ENCODE results near the gene ZMYM3. TPM values are rescaled to one million over a fixed set of nuclear protein-coding genes. Genes with fewer than 3 reads are reported as not detected.
"Not testable (repeated sequence)": the region's sequence is repeated elsewhere in the genome, so short reads cannot be mapped to it uniquely, and the experiment has no call there.

ZMYM3 gene
- 10 to 100 TPM; 28.0 to 28.2 TPM for total RNA-seq
- 1 to 10 TPM; 5.8 to 6.0 TPM for polyA plus RNA-seq

DNA sequence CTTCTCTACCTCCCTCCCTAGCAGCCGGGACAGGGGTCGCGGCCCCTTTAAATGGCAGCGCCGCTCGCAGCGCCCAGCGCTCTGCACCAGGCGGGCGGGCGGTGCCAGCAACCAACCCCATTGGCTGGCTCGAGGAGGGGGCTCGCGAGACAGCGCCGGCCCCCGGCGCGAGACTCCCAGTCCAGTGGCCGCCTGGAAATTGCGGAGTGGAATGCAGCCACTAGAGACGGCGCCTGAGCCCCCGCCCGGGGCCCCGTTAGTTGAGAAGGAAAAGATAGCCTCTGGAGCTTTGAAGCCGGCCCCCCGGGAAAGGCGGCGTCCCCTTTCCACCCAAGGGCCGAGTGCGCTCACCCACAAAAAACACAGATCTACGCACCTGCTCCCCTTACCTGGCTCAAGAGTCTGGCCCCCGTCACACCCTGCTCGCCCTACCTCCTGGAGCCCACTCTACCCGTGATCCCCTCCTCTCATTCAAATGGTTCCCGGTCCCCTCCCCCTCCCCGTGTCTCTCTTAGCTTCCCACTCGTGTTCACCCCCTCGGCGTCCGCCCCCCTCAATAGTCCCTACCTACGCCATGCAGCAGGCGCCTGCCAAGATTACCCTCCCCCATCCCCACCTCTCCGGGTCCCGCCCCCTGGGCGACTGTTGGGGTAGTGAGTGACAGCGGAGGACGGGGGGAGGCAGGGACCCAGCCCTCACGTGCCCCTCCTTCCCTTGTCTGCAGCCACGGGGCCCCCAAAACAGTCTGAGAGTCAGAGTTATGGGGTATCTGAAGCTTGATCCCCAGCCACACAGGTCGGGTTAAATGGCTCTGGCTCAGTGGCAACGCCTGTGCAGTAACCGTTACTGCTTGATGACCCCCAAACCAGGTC, at the start of gene ZMYM3:
Gene ZMYM3 (minus strand): TSS at position 49 of the 872 bp plus-strand sequence. CDS start 885 bp downstream, outside the sequence.
- ChIA-PET CTCF (ENCODE audit: partially characterized antibody) (interaction anchor here (0.6 to 1.9 kb wide), 6 partner anchors 18 to 112 kb away, joined by 3 to 7 read pairs (median 4); partner anchors contain the start of genes NONO and TAF1), POLR2A (ENCODE audit: partially characterized antibody) (interaction anchor here (0.6 to 4.2 kb wide), 14 partner anchors 10 to 352 kb away, joined by 3 to 65 read pairs (median 5); partner anchors contain the start of genes IL2RG, MED12, NONO and OGT)
- Histone ChIP-seq H3K4me1 (ENCODE audit: insufficient read depth, low read length) (peaks cover 25% of the 10 kb centered on the region), H3K9me3 (ENCODE audit: control insufficient read depth in 1 of 2, low read length in 2 of 2) (no peaks in the 10 kb centered on the region), H3K27me3 (ENCODE audit: insufficient read depth, low read length) (no peaks in the 10 kb centered on the region), H3K27ac (ENCODE audit: low read depth, low read length) (peak within 1 kb of the TSS; percentile 77), H3K36me3 (ENCODE audit: insufficient read depth, low read length) (no peaks in the 10 kb centered on the region), H3K4me3 (ENCODE audit: low read length in 2 of 2) (peak within 1 kb of the TSS; percentile 52 to 81)
- peak within 1 kb of the TSS; percentile 93 to 97 (median 95) for H3K27ac Mint-ChIP-seq
- intact Hi-C loops (cut with micrococcal nuclease) = loop anchor here (1.0 to 5.0 kb wide), 6 partner anchors 30 to 186 kb away; partner anchors contain the start of genes SNX12 and TAF1
- H3K4me1 Mint-ChIP-seq = peaks cover 5 to 32% (median 13%) of the 10 kb centered on the region in 4 donors
- peaks cover 0 to 2% (median 0%) of the 10 kb centered on the region in 8 donors for H3K9me3 Mint-ChIP-seq
- no peaks in the 10 kb centered on the region for H3K27me3 Mint-ChIP-seq
- H3K4me3 Mint-ChIP-seq = peak within 1 kb of the TSS; percentile 90 to 98 (median 92)
- peak; percentile 75 to 86 (median 77) for DNase-seq
- H3K36me3 Mint-ChIP-seq = peaks cover 4 to 11% of the 10 kb centered on the region in 2 donors

GRCh38 chrX:71302461-71303213, 48.7 kb upstream of the ZMYM3 start:
- peaks cover 0 to 7% (median 5%) of the 10 kb centered on the region in 4 donors for H3K4me1 Mint-ChIP-seq
- no peak for DNase-seq
- POLR2A ChIA-PET (ENCODE audit: partially characterized antibody) = interaction anchor here (0.5 to 1.1 kb wide), 2 partner anchors 229 to 279 kb away, joined by 4 read pairs; no protein-coding TSS in a partner anchor
- intact Hi-C loops (cut with micrococcal nuclease) = no loop called here
- H3K4me1 ChIP-seq (ENCODE audit: insufficient read depth, low read length) = peaks cover 5% of the 10 kb centered on the region
- no peak overlapping the region for H3K4me3 Mint-ChIP-seq
- H3K9me3 Mint-ChIP-seq = no peaks in the 10 kb centered on the region
- H3K27ac ChIP-seq (ENCODE audit: low read depth, low read length) = no peak overlapping the region
- H3K36me3 ChIP-seq (ENCODE audit: insufficient read depth, low read length) = peaks cover 19% of the 10 kb centered on the region
- peaks cover 13 to 42% of the 10 kb centered on the region in 2 donors for H3K36me3 Mint-ChIP-seq
- H3K27me3 Mint-ChIP-seq = no peaks in the 10 kb centered on the region
- H3K27ac Mint-ChIP-seq = peak overlapping the region in 2 of 7 donors; percentile 39 to 61
- CTCF ChIA-PET (ENCODE audit: partially characterized antibody) = no interaction called here
- no peaks in the 10 kb centered on the region for H3K9me3 ChIP-seq (ENCODE audit: control insufficient read depth in 1 of 2, low read length in 2 of 2)
- no peaks in the 10 kb centered on the region for H3K27me3 ChIP-seq (ENCODE audit: insufficient read depth, low read length)
- H3K4me3 ChIP-seq (ENCODE audit: low read length in 2 of 2) = no peak overlapping the region

GRCh38 chrX:71301195-71301924, 47.4 kb upstream of the ZMYM3 start, which contains the start of gene ITGB1BP2:
Gene ITGB1BP2, plus strand, starts transcription at chrX:71301750. Its CDS starts 57 bp downstream, at chrX:71301807.
- H3K4me3 ChIP-seq (ENCODE audit: low read length in 2 of 2) = no peak within 1 kb of the TSS
- Mint-ChIP-seq H3K4me3 (no peak within 1 kb of the TSS), H3K27ac (peak within 1 kb of the TSS in 5 of 7 donors; percentile 3 to 65 (median 42)), H3K4me1 (peaks cover 0 to 7% (median 5%) of the 10 kb centered on the region in 4 donors), H3K9me3 (no peaks in the 10 kb centered on the region), H3K27me3 (no peaks in the 10 kb centered on the region), H3K36me3 (peaks cover 21 to 54% of the 10 kb centered on the region in 2 donors)
- no peaks in the 10 kb centered on the region for H3K9me3 ChIP-seq (ENCODE audit: control insufficient read depth in 1 of 2, low read length in 2 of 2)
- no peak within 1 kb of the TSS for H3K27ac ChIP-seq (ENCODE audit: low read depth, low read length)
- intact Hi-C loops (cut with micrococcal nuclease) = no loop called here
- ChIA-PET POLR2A (ENCODE audit: partially characterized antibody) (interaction anchor here (0.6 to 1.3 kb wide), 2 partner anchors 18 to 65 kb away, joined by 3 read pairs; partner anchors contain the start of genes NONO and TAF1), CTCF (ENCODE audit: partially characterized antibody) (no interaction called here)
- no peaks in the 10 kb centered on the region for H3K27me3 ChIP-seq (ENCODE audit: insufficient read depth, low read length)
- H3K36me3 ChIP-seq (ENCODE audit: insufficient read depth, low read length) = peaks cover 31% of the 10 kb centered on the region
- no peak for DNase-seq
- peaks cover 5% of the 10 kb centered on the region for H3K4me1 ChIP-seq (ENCODE audit: insufficient read depth, low read length)

DNA sequence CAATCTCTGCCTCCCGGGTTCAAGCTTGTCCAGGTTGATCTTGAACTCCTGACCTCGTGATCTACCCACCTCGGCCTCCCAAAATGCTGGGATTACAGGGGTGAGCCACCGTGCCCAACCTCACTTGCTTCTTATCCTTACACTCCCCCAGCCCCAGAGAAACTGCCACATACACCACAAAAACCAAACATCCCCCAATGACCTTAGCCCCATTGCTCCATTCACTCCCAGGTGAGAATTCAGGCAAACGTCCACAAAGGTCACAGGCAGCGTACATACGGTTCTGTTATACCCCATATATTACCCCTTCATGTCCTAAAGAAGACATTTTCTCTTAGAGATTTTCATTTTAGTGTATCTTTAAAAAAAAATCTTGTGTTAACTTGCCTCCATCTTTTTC, 46.6 kb upstream of the ZMYM3 start:
- H3K9me3 Mint-ChIP-seq; H3K4me1 ChIP-seq (ENCODE audit: insufficient read depth, low read length); DNase-seq; H3K4me3 Mint-ChIP-seq; H3K4me3 ChIP-seq (ENCODE audit: low read length in 2 of 2); CTCF ChIA-PET (ENCODE audit: partially characterized antibody); H3K27ac ChIP-seq (ENCODE audit: low read depth, low read length); H3K9me3 ChIP-seq (ENCODE audit: control insufficient read depth in 1 of 2, low read length in 2 of 2); H3K27me3 Mint-ChIP-seq; H3K27me3 ChIP-seq (ENCODE audit: insufficient read depth, low read length); H3K4me1 Mint-ChIP-seq; intact Hi-C loops (cut with micrococcal nuclease); POLR2A ChIA-PET (ENCODE audit: partially characterized antibody): not testable (repeated sequence)
- peaks cover 37% of the 10 kb centered on the region for H3K36me3 ChIP-seq (ENCODE audit: insufficient read depth, low read length)
- H3K27ac Mint-ChIP-seq = peak overlapping the region in 3 of 7 donors; percentile 46 to 65 (median 61)
- H3K36me3 Mint-ChIP-seq = peaks cover 24 to 59% of the 10 kb centered on the region in 2 donors

DNA sequence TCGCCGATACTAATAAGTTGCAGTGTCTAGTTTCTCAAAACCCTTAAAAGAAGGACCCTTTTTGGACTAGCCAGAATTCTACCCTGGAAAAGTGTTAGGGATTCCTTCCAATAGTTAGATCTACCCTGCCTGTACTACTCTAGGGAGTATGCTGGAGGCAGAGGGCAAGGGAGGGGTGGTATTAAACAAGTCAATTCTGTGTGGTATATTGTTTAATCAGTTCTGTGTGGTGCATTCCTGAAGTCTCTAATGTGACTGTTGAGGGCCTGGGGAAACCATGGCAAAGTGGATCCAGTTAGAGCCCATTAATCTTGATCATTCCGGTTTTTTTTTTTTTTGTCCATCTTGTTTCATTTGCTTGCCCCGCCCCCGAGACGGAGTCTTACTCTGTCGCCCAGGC, 46.1 kb upstream of the ZMYM3 start:
- H3K4me1 Mint-ChIP-seq; H3K9me3 ChIP-seq (ENCODE audit: control insufficient read depth in 1 of 2, low read length in 2 of 2); intact Hi-C loops (cut with micrococcal nuclease); H3K4me3 Mint-ChIP-seq; H3K4me3 ChIP-seq (ENCODE audit: low read length in 2 of 2); H3K9me3 Mint-ChIP-seq; H3K27me3 ChIP-seq (ENCODE audit: insufficient read depth, low read length); DNase-seq; POLR2A ChIA-PET (ENCODE audit: partially characterized antibody); H3K27me3 Mint-ChIP-seq; H3K27ac ChIP-seq (ENCODE audit: low read depth, low read length); H3K4me1 ChIP-seq (ENCODE audit: insufficient read depth, low read length); CTCF ChIA-PET (ENCODE audit: partially characterized antibody): not testable (repeated sequence)
- peaks cover 37% of the 10 kb centered on the region for H3K36me3 ChIP-seq (ENCODE audit: insufficient read depth, low read length)
- Mint-ChIP-seq H3K27ac (peak overlapping the region in 3 of 7 donors; percentile 46 to 65 (median 61)), H3K36me3 (peaks cover 24 to 59% of the 10 kb centered on the region in 2 donors)

DNA sequence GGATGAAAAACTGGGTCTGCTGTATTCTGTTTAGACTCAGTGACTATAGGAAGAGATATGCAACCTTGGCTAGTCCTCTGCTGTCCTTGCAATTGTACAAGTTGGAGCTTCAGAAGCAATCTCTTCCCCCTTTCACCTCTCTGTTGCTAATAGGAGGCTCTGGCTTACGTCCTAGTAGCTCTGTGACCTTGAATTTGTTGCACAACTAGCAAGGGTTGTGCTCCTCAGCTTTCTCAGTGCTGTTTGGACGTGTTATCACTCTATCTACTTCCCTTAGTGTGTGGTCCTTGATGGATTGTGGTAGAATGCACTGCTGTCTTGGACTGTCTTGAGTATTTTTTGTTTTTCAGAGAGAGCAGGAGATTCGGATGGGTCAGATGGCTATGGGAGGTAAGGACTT, 44.2 kb upstream of the ZMYM3 start:
- Histone ChIP-seq H3K27ac (ENCODE audit: low read depth, low read length) (no peak overlapping the region), H3K4me3 (ENCODE audit: low read length in 2 of 2) (no peak overlapping the region), H3K36me3 (ENCODE audit: insufficient read depth, low read length) (peaks cover 48% of the 10 kb centered on the region), H3K9me3 (ENCODE audit: control insufficient read depth in 1 of 2, low read length in 2 of 2) (no peaks in the 10 kb centered on the region), H3K27me3 (ENCODE audit: insufficient read depth, low read length) (no peaks in the 10 kb centered on the region), H3K4me1 (ENCODE audit: insufficient read depth, low read length) (peaks cover 5% of the 10 kb centered on the region)
- POLR2A ChIA-PET (ENCODE audit: partially characterized antibody) = no interaction called here
- peaks cover 29 to 60% of the 10 kb centered on the region in 2 donors for H3K36me3 Mint-ChIP-seq
- H3K27ac Mint-ChIP-seq = peak overlapping the region in 3 of 7 donors; percentile 1 to 85 (median 35)
- no peak overlapping the region for H3K4me3 Mint-ChIP-seq
- H3K27me3 Mint-ChIP-seq = no peaks in the 10 kb centered on the region
- H3K9me3 Mint-ChIP-seq = no peaks in the 10 kb centered on the region
- CTCF ChIA-PET (ENCODE audit: partially characterized antibody) = no interaction called here
- intact Hi-C loops (cut with micrococcal nuclease) = no loop called here
- DNase-seq = no peak
- H3K4me1 Mint-ChIP-seq = peaks cover 0 to 7% (median 6%) of the 10 kb centered on the region in 4 donors
